ENCODE measurements around the gene MYBPC2.

The MYBPC2 gene

GRCh38 chr19:50501568-50502475, 69.1 kb downstream of the MYBPC2 start:
- DNase-seq = no peak

- DNase-seq = no peak
Observed at GRCh38 chr19:50505856-50506611, 73.3 kb downstream of the MYBPC2 start.

GRCh38 chr19:50506700-50507099, 74.0 kb downstream of the MYBPC2 start:
- DNase-seq = no peak

GRCh38 chr19:50507376-50507775, 74.7 kb downstream of the MYBPC2 start:
- no peak for DNase-seq

GRCh38 chr19:50508843-50509190, 76.1 kb downstream of the MYBPC2 start:
- DNase-seq = no peak

GRCh38 chr19:50509366-50509765, 76.7 kb downstream of the MYBPC2 start:
- DNase-seq = no peak

- no peak for DNase-seq
Observed at GRCh38 chr19:50510121-50510670, 77.5 kb downstream of the MYBPC2 start.

- no peak for DNase-seq
Observed at GRCh38 chr19:50510700-50511068, 78.0 kb downstream of the MYBPC2 start.

GRCh38 chr19:50511069-50511822, 78.6 kb downstream of the MYBPC2 start, which contains the start of gene JOSD2:
TSS of gene JOSD2 (minus strand) at chr19:50511191. CDS start at chr19:50510431, 760 bp downstream.
- DNase-seq = peak; percentile 96

GRCh38 chr19:50512112-50512998, 79.7 kb downstream of the MYBPC2 start:
- no peak for DNase-seq

GRCh38 chr19:50512999-50513745, 80.5 kb downstream of the MYBPC2 start:
- no peak for DNase-seq

GRCh38 chr19:50513746-50514345, 81.2 kb downstream of the MYBPC2 start, which contains the start of gene ASPDH:
TSS of gene ASPDH (minus strand) at chr19:50513913. CDS start at chr19:50513823, 90 bp downstream.
- DNase-seq = no peak

GRCh38 chr19:50514346-50515167, 81.9 kb downstream of the MYBPC2 start:
- no peak for DNase-seq

- no peak for DNase-seq
Observed at GRCh38 chr19:50515168-50515561, 82.5 kb downstream of the MYBPC2 start.
